HG03135 (cell line): ENCODE results near the gene CDIP1.

Experiments
- ATAC-seq: cut with Tn5 transposase; IDR thresholded peaks from one replicate; pipeline ENCODE4 v1.9.1; 2021; ENCODE audit warnings: mild to moderate bottlenecking, moderate library complexity; ENCODE audit not compliant: unreplicated experiment

The CDIP1 gene

GRCh38 chr16:4539716-4540284, 1.2 kb upstream of the CDIP1 start:
- ATAC-seq = no peak

- ATAC-seq = peak; percentile 21
Measured at GRCh38 chr16:4537376-4538343, 913 bp downstream of the CDIP1 start.

- ATAC-seq = no peak
Measured at GRCh38 chr16:4536391-4537106, 2.0 kb downstream of the CDIP1 start.

GRCh38 chr16:4535627-4536108, 2.9 kb downstream of the CDIP1 start:
- ATAC-seq = no peak

GRCh38 chr16:4534151-4534790, 4.3 kb downstream of the CDIP1 start:
- ATAC-seq = no peak

- ATAC-seq = no peak
Measured at GRCh38 chr16:4533490-4533889, 5.1 kb downstream of the CDIP1 start.

- ATAC-seq = no peak
Measured at GRCh38 chr16:4532238-4532637, 6.3 kb downstream of the CDIP1 start.

GRCh38 chr16:4531811-4532210, 6.8 kb downstream of the CDIP1 start:
- no peak for ATAC-seq

- no peak for ATAC-seq
Measured at GRCh38 chr16:4529085-4530060, 9.2 kb downstream of the CDIP1 start.

GRCh38 chr16:4525634-4526277, 12.8 kb downstream of the CDIP1 start:
- ATAC-seq = no peak

GRCh38 chr16:4525069-4525468, 13.5 kb downstream of the CDIP1 start:
- no peak for ATAC-seq

- no peak for ATAC-seq
Measured at GRCh38 chr16:4524571-4524970, 14.0 kb downstream of the CDIP1 start.

- no peak for ATAC-seq
Measured at GRCh38 chr16:4523686-4524085, 14.9 kb downstream of the CDIP1 start.

GRCh38 chr16:4522051-4522581, 16.5 kb downstream of the CDIP1 start:
- ATAC-seq = no peak

- no peak for ATAC-seq
Measured at GRCh38 chr16:4520913-4521312, 17.7 kb downstream of the CDIP1 start.

- no peak for ATAC-seq
Measured at GRCh38 chr16:4519274-4520058, 19.1 kb downstream of the CDIP1 start.

GRCh38 chr16:4517812-4518680, 20.5 kb downstream of the CDIP1 start:
- ATAC-seq = no peak
